LNCAP (cell line): ENCODE measurements around the gene TMSB10.

Experiments
- CTCF ChIP-seq: fragments of 450-650 bp; IDR thresholded peaks from 2 replicates; pipeline ENCODE4 v1.5.1; 2017; ENCODE audit warnings: mild to moderate bottlenecking

TMSB10 gene

GRCh38 chr2:84891355-84892010, 14.0 kb upstream of the TMSB10 start:
- no peak for TF ChIP-seq CTCF

GRCh38 chr2:84894131-84894586, 11.3 kb upstream of the TMSB10 start:
- no peak for TF ChIP-seq CTCF

- TF ChIP-seq CTCF = no peak
Measured at GRCh38 chr2:84894758-84895520, 10.5 kb upstream of the TMSB10 start.

- no peak for TF ChIP-seq CTCF
Measured at GRCh38 chr2:84896567-84896966, 8.9 kb upstream of the TMSB10 start.

- no peak for TF ChIP-seq CTCF
Measured at GRCh38 chr2:84897773-84898172, 7.7 kb upstream of the TMSB10 start.

- no peak for TF ChIP-seq CTCF
Measured at GRCh38 chr2:84899304-84900204, 5.9 kb upstream of the TMSB10 start.

- no peak for TF ChIP-seq CTCF
Measured at GRCh38 chr2:84900971-84901370, 4.5 kb upstream of the TMSB10 start.
